Fibroblast of the conjunctiva (primary cell): Measurements from ENCODE around the gene HEXIM1.

Experiments used
- DNase-seq: peaks from one replicate; pipeline ENCODE4 v3.0.0-alpha.2; 2010; ENCODE audit warnings: low read depth

The HEXIM1 gene

DNA sequence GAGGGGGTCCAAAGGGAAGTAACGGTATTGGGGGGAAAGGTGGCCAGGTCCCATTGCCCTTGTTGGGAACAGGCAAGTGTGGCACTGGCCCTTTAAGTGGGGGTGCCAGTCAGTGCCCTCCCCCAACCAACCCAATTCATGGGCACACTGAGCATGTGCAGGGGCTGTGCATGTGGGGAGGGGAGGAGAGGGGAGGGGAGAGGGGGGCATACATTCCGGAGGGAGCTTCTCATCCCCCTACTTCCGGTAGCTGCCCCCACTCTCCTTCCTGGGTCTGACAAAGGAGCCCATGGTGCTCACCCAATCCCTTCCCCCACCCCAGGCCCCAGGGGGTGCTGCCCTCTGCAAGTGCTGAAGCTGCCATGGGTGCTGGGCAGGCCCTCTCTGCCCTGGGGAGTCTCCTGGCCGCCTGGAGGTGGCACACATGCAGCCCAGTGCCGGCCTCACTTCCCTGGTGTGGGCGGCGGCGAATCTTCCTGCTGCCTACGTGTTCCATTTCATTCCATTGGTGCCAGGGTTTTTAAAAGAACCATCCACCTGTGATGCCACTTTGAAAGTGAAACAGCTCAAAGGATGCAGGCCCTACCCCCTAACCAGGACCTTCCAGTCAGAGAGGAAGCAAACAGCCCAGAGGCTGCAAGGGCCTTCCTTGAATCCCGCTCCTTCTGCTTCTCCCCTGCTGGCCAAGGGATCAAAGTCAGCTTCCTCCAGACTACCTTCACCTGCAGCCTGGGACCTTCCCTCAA is 24.4 kb downstream of the HEXIM1 start:
- peak; percentile 59 for DNase-seq

- DNase-seq = no peak
These were observed 27.5 kb downstream of the HEXIM1 start for GRCh38 chr17:45175759-45176115.

DNA sequence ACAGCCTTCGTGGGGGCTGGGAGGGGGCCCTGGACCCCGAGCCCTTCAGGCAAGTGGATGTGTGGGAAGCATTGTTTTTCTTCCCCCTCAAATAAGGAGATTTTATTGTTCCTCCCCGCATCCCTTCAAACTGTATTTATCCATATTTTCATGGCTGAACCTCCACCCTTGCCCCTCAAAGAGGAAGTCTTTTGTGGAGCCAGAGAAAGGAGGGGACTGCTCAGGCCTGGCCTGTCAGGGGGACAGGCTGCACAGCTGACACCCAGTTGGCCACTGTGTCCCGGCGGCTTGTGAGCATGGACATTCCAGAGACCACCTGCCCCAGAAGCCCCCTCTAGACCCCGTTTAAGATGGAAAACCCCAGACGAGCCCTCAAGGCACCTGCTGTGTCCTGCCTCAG is 29.3 kb downstream of the HEXIM1 start:
- DNase-seq = no peak

- DNase-seq = no peak
These were observed 35.9 kb downstream of the HEXIM1 start for GRCh38 chr17:45184144-45184543.

DNA sequence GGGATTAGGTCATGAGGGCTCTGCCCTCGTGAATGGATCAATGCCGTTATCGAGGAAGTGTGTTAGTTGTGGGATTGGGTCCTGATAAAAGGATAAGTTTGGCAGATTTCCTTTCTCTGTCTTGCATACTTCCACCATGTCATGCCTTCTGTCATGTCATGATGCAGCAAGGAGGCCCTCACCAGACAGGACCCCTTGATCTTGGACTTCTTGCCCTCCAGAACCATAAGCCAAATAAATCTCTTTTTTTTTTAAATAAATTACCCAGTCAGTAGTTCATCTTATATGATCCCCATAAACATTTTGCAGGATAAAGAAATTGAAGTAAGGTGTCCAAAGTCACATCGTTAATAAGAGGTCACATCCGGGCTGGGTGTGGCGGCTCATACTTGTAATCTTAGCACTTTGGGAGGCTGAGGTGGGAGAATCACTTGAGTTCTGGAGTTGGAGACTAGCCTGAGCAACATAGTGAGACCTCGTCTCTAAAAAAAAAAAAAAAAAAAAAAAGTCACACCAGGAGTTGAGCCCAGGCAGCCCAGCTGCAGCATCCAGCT is 38.6 kb downstream of the HEXIM1 start:
- DNase-seq = no peak

DNA sequence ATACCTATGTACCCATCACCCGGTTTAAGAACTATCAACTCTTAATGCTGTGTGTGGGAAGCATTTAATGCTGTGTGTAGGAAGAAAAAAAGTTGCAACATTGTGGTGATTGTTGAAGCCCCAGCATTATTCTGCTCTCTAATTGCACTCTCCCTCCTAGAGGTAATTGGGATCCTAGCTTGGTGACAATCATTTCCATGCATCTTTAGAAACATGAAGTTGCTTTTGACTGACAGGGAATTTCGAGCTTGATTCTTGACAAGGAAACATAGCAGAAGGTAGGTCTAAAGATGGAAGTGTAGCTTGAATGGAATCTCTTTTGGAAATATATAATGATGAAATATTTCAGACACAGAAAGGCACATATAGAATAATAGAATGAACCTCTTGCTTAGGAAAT is 40.7 kb downstream of the HEXIM1 start:
- DNase-seq = no peak

DNA sequence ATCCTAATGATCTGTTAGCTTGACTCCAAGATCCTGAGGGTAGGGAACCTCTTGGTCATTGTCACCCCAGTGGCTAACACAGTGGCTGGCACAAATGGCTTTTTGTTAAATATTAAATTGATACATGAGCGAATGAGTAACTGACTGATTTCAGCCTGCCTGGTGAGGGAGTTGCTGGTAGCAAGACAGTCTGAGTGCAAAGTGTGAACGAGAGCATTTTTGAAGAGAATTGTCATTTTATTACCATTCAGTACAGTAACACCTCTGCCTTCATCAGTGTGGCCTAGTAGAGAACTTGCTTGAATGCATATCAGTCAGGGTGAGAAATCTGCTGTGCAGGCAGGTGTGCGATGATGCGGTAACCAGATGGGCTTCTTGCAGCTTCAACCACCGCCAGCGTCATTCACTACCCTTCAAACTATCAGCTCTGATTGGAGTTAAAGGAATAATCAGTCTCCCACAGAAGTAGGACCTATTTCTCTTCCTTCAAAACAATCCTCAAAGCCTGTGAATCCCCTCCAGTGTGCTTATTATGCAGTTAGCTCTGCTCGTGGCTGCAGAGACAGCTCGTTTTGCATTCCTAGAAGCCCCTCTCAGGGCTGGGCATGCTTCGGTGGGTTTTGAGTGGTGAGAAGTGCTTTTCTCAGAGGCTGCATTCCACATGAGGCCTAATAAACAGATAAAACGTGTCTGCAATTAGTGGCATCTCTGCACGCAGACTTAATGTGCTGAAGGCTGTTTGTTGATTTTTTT is 42.4 kb downstream of the HEXIM1 start:
- DNase-seq = no peak

DNA sequence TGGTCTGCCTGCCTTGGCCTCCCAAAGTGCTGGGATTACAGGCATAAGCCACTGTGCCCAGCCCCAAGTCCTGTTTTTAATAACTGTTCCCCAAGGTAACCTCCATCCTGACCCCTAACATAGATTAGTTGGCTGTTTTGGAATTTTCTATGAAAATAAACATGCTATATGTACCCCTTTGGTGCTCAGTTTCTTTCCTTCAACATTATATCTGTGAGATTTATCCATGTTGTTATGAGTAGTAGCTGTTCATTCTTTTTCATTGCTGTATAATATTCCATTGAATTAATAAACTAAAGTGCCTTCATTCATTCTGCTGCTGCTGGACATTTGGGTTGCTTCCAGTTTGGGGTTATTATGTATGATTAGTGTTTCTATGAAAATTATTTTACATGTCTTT is 47.1 kb downstream of the HEXIM1 start:
- no peak for DNase-seq

DNA sequence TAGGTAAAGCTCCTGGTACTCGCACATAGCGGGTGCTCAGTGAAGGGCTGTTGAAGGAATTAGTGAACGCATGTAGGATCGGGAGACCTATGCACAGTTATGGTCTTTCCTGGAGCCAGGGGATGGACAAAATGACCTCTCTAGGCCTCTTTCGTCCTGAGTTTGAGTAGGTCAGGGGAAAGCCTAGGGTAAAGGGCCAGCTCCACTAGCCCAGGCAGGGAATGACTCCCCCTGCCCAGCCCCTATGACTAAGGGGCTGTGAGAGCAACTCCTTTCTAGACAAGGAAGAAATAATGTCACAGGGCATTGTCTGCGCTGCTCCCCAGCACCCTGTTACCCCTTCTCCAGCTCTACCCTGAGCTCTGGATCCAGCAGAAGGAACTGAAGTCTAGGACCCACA is 48.8 kb downstream of the HEXIM1 start:
- DNase-seq = no peak

DNA sequence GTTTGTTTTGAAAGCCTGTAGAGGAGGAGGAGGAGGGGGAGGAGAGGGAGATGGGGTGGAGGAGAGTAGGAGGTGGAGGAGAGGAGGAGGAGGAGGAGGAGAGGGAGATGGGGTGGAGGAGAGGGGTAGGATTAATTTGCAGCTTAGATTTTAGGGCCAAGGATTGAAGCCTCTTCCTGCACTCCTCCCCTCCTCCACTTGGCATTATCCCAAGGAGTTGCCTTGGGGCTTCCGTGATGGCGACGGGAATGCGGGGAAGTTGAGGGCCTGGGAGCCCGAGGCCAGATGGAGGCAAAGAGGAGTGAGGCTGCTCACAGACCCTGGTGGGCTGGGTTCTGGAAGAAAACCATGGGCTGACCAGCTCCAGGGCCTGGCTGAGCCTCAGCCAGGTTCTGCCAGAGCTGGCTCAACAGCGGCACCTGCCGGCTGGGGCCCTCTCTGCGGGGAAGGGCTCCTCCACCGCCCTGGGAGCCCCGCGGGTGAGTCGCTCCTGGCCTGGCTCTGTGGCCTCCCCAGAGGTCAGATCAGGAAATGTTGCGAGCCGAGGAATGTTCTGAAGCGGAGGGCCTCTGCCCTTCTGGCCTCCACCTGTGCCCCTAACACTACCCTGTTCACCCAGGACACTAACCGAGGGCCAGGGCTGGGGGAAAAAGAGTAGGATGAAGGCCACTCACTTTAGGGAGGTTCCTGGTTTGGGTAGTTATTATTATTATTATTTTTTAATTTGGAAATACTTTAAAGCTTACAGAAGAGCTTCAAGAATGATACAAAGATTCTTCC is 49.5 kb downstream of the HEXIM1 start:
- peak; percentile 76 for DNase-seq

DNA sequence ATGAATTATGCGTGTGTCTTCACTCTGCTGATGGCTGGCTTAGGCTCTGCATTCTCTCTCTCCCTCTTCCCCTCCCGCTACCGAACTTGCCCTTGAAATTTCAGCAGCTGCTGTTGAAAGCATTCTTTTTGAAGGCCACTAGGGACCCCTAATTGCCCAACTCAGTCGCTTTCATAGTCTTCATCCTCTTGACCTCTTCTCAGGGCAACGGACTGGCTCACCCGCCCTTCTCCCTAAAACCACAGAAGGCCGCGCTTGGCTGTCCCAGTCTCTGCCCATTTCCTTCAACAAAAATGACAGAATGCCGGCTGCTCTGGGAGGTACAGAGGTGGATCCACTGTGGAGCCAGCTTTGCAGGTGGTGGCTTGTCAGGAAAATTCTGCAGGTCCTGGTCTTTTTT is 52.4 kb downstream of the HEXIM1 start:
- DNase-seq = peak; percentile 22

- DNase-seq = no peak
These were observed 53.2 kb downstream of the HEXIM1 start for GRCh38 chr17:45201457-45201856.
